Activated CD4-positive, alpha-beta T cell treated with anti-CD3 and anti-CD28 coated beads for 48 hours (primary cell): ENCODE results near the gene APOBEC2.
"Not testable (repeated sequence)": the region's sequence is repeated elsewhere in the genome, so short reads cannot be mapped to it uniquely, and the experiment has no call there.

Source experiments
- DNase-seq: peaks from one replicate; pipeline ENCODE4 v3.0.0-alpha.2; 2020

The APOBEC2 gene

GRCh38 chr6:41053041-41053440, at the start of gene APOBEC2:
Gene APOBEC2 (plus strand): TSS chr6:41053202. CDS start chr6:41053348, 146 bp downstream.
- DNase-seq, result no peak

- peak; percentile 65 for DNase-seq
Measured at GRCh38 chr6:41006217-41006616, 46.8 kb upstream of the APOBEC2 start.

- not testable (repeated sequence) for DNase-seq
Measured at GRCh38 chr6:41006980-41007379, 46.0 kb upstream of the APOBEC2 start.

- DNase-seq, result no peak
Measured at GRCh38 chr6:41008011-41008410, 45.0 kb upstream of the APOBEC2 start.

- no peak for DNase-seq
Measured at GRCh38 chr6:41009669-41010068, 43.3 kb upstream of the APOBEC2 start.

- no peak for DNase-seq
Measured at GRCh38 chr6:41011673-41012072, 41.3 kb upstream of the APOBEC2 start.

GRCh38 chr6:41013466-41014153, 39.4 kb upstream of the APOBEC2 start:
- no peak for DNase-seq

- no peak for DNase-seq
Measured at GRCh38 chr6:41014780-41015179, 38.2 kb upstream of the APOBEC2 start.

GRCh38 chr6:41015860-41016259, 37.1 kb upstream of the APOBEC2 start:
- not testable (repeated sequence) for DNase-seq

GRCh38 chr6:41017663-41018062, 35.3 kb upstream of the APOBEC2 start:
- DNase-seq, result no peak

GRCh38 chr6:41021832-41022231, 31.2 kb upstream of the APOBEC2 start:
- DNase-seq, result no peak

- DNase-seq, result no peak
Measured at GRCh38 chr6:41022294-41022693, 30.7 kb upstream of the APOBEC2 start.

GRCh38 chr6:41023114-41023513, 29.9 kb upstream of the APOBEC2 start:
- DNase-seq, result no peak

GRCh38 chr6:41025966-41026530, 27.0 kb upstream of the APOBEC2 start:
- DNase-seq, result no peak

GRCh38 chr6:41027241-41027640, 25.8 kb upstream of the APOBEC2 start:
- DNase-seq, result no peak

GRCh38 chr6:41027799-41028560, 25.0 kb upstream of the APOBEC2 start:
- DNase-seq, result peak; percentile 81

- no peak for DNase-seq
Measured at GRCh38 chr6:41028561-41029412, 24.2 kb upstream of the APOBEC2 start.

- DNase-seq, result no peak
Measured at GRCh38 chr6:41032830-41033229, 20.2 kb upstream of the APOBEC2 start.

- DNase-seq, result no peak
Measured at GRCh38 chr6:41033776-41034175, 19.2 kb upstream of the APOBEC2 start.

GRCh38 chr6:41036186-41036585, 16.8 kb upstream of the APOBEC2 start:
- no peak for DNase-seq

- DNase-seq, result no peak
Measured at GRCh38 chr6:41036601-41037000, 16.4 kb upstream of the APOBEC2 start.

- DNase-seq, result no peak
Measured at GRCh38 chr6:41037107-41037900, 15.7 kb upstream of the APOBEC2 start.
